Keratinocyte (primary cell): Measurements from ENCODE around the gene ZRSR2. TPM values are rescaled to one million over a fixed set of nuclear protein-coding genes. Genes with fewer than 3 reads are reported as not detected.

Experiments used
- DNase-seq: peaks from one replicate; pipeline ENCODE4 v3.0.0-alpha.2; 2011; ENCODE audit warnings: low read depth, missing footprints, low spot score
- FAIRE-seq: peaks from 2 replicates; lab custom pipeline; 2011; peaks lifted over from hg19 to GRCh38; lab: Jason Lieb, UNC
- H2AFZ ChIP-seq: 2 replicates; pipeline ENCODE4 v1.6.0; 2012; ENCODE audit warnings: low read length, control low read depth, inconsistent platforms; ENCODE audit not compliant: control insufficient read depth
- H3K27ac ChIP-seq: 2 replicates; pipeline ENCODE4 v1.5.1; 2011; ENCODE audit warnings: low read length; ENCODE audit not compliant: control insufficient read depth, insufficient read depth
- H3K27me3 ChIP-seq: 3 replicates; pipeline ENCODE4 v1.6.0; 2011; ENCODE audit warnings: low read length; ENCODE audit not compliant: control insufficient read depth, insufficient read depth; ENCODE audit errors: extremely low read depth
- H3K36me3 ChIP-seq, 2 experiments: 2 replicates in 1 of 2; 3 replicates in 1 of 2; pipeline ENCODE4 v1.5.1; 2011; ENCODE audit warnings: low read length in 2 of 2, mild to moderate bottlenecking in 1 of 2; ENCODE audit not compliant: control insufficient read depth in 2 of 2, insufficient read depth in 2 of 2; ENCODE audit errors: extremely low read depth in 1 of 2
- H3K4me1 ChIP-seq: 3 replicates; pipeline ENCODE4 v1.5.1; 2011; ENCODE audit warnings: low read length; ENCODE audit not compliant: control insufficient read depth, insufficient read depth; ENCODE audit errors: extremely low read depth
- H3K4me2 ChIP-seq: 3 replicates; pipeline ENCODE4 v1.6.0; 2011; ENCODE audit warnings: low read depth, low read length; ENCODE audit not compliant: control insufficient read depth, insufficient read depth; ENCODE audit errors: extremely low read depth
- H3K4me3 ChIP-seq, 3 experiments: fragments of 200-600 bp in 1 of 3; sonication (generic) in 1 of 3; 2 replicates in 2 of 3; 3 replicates in 1 of 3; pipeline ENCODE4 v1.5.1; 2011 to 2016; ENCODE audit warnings: low read length in 3 of 3, mild to moderate bottlenecking in 3 of 3, control low read depth in 2 of 3, inconsistent platforms in 1 of 3, low read depth in 1 of 3, mixed read lengths in 1 of 3, mixed run types in 1 of 3, moderate library complexity in 1 of 3; ENCODE audit not compliant: control insufficient read depth in 2 of 3, insufficient read depth in 2 of 3; ENCODE audit errors: extremely low read depth in 1 of 3
- H3K79me2 ChIP-seq: 2 replicates; pipeline ENCODE4 v1.6.0; 2012; ENCODE audit warnings: low read length; ENCODE audit not compliant: control insufficient read depth, insufficient read depth
- H3K9ac ChIP-seq: 3 replicates; pipeline ENCODE4 v1.6.0; 2011; ENCODE audit warnings: low read length; ENCODE audit not compliant: control insufficient read depth, insufficient read depth; ENCODE audit errors: extremely low read depth
- H3K9me1 ChIP-seq: 3 replicates; pipeline ENCODE4 v1.6.0; 2011; ENCODE audit warnings: low read length; ENCODE audit not compliant: control insufficient read depth, insufficient read depth; ENCODE audit errors: extremely low read depth
- H3K9me3 ChIP-seq: 2 replicates; pipeline ENCODE4 v1.5.1; 2012; ENCODE audit warnings: low read depth, low read length; ENCODE audit not compliant: control insufficient read depth
- H4K20me1 ChIP-seq: 3 replicates; pipeline ENCODE4 v1.6.0; 2011; ENCODE audit warnings: low read length; ENCODE audit not compliant: control insufficient read depth, insufficient read depth; ENCODE audit errors: extremely low read depth
- EZH2 ChIP-seq: IDR thresholded peaks from one replicate; pipeline ENCODE4 v1.6.1; 2012; ENCODE audit warnings: inconsistent platforms, mild to moderate bottlenecking, low read length, moderate library complexity
- dilution Hi-C: fragments of 300-500 bp; cut with MboI; formaldehyde crosslinking; loops from one replicate; pipeline ENCODE4 v1.7.0; 2020; ENCODE audit warnings: low sequenced_read_pairs; ENCODE audit not compliant: extremely low pct_ligation_motif_present
- polyA plus RNA-seq, 5 experiments: library from polyadenylated mRNA; depleted of rRNA in 3 of 5; stranded (reverse) in 3 of 5; stranded (forward) in 1 of 5; unstranded in 1 of 5; fragments of >200 nt; gene quantifications; 1 replicate in 1 of 5; 2 replicates in 3 of 5; 3 replicates in 1 of 5; pipeline versions ENCODE4 v1.2.1 to v1.2.3, GENCODE V29; 2011 to 2012; ENCODE audit warnings: missing spikeins in 2 of 5, low read depth in 1 of 5, low replicate concordance in 1 of 5
- TF ChIP-seq, protein P1 (sequence below), 3 experiments: IDR thresholded peaks in 1 of 3; conservative IDR thresholded peaks in 1 of 3; optimal IDR thresholded peaks in 1 of 3; 2 replicates in 2 of 3; 3 replicates in 1 of 3; pipeline versions ENCODE3 to v1.5.1; 2011; ENCODE audit warnings: low read length in 3 of 3, mild to moderate bottlenecking in 3 of 3, moderate library complexity in 2 of 3, control low read depth in 1 of 3, inconsistent platforms in 1 of 3; ENCODE audit not compliant: insufficient read depth in 2 of 3; ENCODE audit errors: extremely low read depth in 1 of 3

Gene ZRSR2
- polyA plus RNA-seq, 1 donor (not counting 4 experiments of a cell fraction or from before 2014, with no cell fraction given) = 13.7 TPM

DNA sequence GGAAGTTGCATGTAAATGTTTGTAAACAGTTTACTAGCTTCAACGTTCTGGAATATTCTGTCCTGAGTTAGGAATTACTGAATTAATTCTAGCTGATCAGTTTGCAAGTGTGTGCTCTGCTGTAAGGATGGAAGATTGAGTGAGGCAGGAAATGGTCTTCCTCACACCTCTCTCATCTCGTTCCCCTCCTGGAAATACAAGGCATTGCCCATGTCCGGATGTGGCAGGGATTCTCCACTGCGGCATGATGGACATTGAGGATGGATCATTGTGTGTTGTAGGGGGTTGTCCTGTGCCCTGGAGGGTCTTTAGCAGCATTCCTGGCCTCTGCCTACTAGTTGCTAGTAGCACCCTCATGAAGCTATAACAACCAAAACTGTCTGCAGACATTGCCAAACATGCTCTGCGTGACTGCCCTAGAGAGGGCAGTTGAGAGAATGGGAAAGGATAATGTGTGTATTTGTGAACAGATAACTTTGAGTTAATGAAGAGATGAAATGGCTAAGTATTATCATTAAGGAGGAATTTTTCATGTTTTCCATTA, 39.6 kb upstream of the ZRSR2 start:
- no peak for FAIRE-seq

DNA sequence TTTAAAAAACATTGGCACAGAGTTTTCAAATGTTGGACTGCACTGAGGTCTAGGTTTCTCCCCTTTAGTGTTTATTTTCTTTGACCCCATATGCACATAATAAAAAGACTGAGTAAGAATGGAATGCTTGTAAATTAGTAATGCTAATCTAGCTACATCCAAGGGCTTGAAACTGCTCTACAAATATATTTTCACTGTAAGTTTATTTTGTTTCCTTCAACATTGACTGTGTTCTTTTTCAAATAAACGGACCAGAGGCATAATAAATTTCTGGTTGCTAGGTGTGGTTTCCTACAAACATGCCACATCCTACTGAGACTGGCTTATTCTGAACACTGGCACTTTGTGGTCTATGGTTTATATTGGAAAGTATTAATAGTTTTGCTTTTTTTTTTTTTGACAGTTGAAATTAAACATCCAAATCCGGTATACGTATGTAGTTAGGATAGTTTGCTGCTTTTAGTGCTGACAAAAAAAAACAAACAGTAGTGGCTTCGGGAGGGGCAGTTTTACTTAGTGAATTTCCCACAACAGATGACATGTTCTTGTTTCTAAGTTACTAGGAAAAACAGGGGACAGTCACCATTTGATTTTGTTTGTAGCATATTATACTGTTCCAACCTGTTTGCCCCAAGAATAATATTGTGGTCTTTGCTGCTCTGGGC, 39.0 kb upstream of the ZRSR2 start:
- no peaks in the 10 kb centered on the region for H3K36me3 ChIP-seq
- DNase-seq = no peak
- no peak for FAIRE-seq
- dilution Hi-C loops = no loop called here
- no peaks in the 10 kb centered on the region for H3K4me1 ChIP-seq
- H3K27ac ChIP-seq = no peak overlapping the region
- TF ChIP-seq, protein P1, sequence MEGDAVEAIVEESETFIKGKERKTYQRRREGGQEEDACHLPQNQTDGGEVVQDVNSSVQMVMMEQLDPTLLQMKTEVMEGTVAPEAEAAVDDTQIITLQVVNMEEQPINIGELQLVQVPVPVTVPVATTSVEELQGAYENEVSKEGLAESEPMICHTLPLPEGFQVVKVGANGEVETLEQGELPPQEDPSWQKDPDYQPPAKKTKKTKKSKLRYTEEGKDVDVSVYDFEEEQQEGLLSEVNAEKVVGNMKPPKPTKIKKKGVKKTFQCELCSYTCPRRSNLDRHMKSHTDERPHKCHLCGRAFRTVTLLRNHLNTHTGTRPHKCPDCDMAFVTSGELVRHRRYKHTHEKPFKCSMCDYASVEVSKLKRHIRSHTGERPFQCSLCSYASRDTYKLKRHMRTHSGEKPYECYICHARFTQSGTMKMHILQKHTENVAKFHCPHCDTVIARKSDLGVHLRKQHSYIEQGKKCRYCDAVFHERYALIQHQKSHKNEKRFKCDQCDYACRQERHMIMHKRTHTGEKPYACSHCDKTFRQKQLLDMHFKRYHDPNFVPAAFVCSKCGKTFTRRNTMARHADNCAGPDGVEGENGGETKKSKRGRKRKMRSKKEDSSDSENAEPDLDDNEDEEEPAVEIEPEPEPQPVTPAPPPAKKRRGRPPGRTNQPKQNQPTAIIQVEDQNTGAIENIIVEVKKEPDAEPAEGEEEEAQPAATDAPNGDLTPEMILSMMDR (optimal IDR thresholded peaks at IDR 0.05 in 1 of 3, IDR thresholded peaks at IDR 0.05 in 1 of 3, conservative IDR thresholded peaks at IDR 0.05 in 1 of 3; ENCODE audit: extremely low read depth in 1 of 3, insufficient read depth in 2 of 3, low read length in 3 of 3) = no peak
- no peak for TF ChIP-seq EZH2
- H3K27me3 ChIP-seq = no peaks in the 10 kb centered on the region
- no peaks in the 10 kb centered on the region for H4K20me1 ChIP-seq
- no peak overlapping the region for H3K4me3 ChIP-seq
- H3K4me2 ChIP-seq = no peak overlapping the region
- no peaks in the 10 kb centered on the region for H3K9me3 ChIP-seq
- H2AFZ ChIP-seq = no peak overlapping the region
- H3K9me1 ChIP-seq = no peaks in the 10 kb centered on the region
- H3K9ac ChIP-seq = no peak overlapping the region
- H3K79me2 ChIP-seq = no peaks in the 10 kb centered on the region

More for the DNA sequence above, 39.6 kb upstream of the ZRSR2 start:
- no peak for TF ChIP-seq EZH2
- TF ChIP-seq, protein P1 (optimal IDR thresholded peaks at IDR 0.05 in 1 of 3, IDR thresholded peaks at IDR 0.05 in 1 of 3, conservative IDR thresholded peaks at IDR 0.05 in 1 of 3; ENCODE audit: extremely low read depth in 1 of 3, insufficient read depth in 2 of 3, low read length in 3 of 3) = no peak
- Histone ChIP-seq H3K27me3 (no peaks in the 10 kb centered on the region), H3K9ac (no peak overlapping the region), H3K79me2 (no peaks in the 10 kb centered on the region), H2AFZ (no peak overlapping the region), H3K4me2 (no peak overlapping the region), H3K4me1 (no peaks in the 10 kb centered on the region), H3K4me3 (no peak overlapping the region), H3K27ac (no peak overlapping the region), H3K9me3 (no peaks in the 10 kb centered on the region), H3K9me1 (no peaks in the 10 kb centered on the region), H4K20me1 (no peaks in the 10 kb centered on the region), H3K36me3 (no peaks in the 10 kb centered on the region)
- DNase-seq = no peak
- dilution Hi-C loops = no loop called here
